HG03103 (cell line): ENCODE measurements around the gene ZNHIT2.

Experiments
- ATAC-seq: cut with Tn5 transposase; IDR thresholded peaks from one replicate; pipeline ENCODE4 v1.9.1; 2021; ENCODE audit warnings: low read depth; ENCODE audit not compliant: unreplicated experiment

ZNHIT2 gene

DNA sequence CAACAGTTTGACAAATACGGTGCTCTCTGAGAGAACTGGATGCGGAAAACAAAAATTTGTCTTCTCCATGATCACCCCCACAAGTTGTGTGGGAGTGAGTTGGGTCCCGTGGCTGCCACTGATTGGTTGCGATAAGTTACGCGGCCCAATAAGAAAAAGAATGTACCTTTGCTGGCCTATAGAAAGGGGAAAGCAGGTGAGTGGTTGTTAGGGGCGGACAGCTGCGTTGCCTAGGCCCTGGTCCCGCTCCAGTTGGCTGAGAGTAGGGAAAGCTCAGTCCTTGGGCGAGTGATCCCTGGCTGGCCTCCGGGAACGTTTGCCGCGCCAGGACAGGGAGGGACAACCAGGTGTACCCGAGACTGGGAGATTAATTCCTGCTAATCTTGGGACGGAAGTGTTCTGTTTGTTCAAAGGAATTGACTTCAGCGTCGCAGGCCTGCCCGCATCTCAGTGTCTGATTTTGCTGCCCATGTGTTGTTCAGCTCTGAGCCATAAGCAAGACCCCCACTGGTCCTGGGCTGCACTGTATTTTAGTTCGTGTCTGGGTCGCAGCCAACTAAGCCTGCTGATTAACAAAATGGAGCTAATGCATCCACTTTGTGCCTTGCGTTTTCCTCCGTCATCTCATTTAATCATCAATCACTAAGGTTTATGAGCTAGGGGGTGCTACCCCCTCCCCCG is 17.6 kb upstream of the ZNHIT2 start:
- ATAC-seq: peak; percentile 58

DNA sequence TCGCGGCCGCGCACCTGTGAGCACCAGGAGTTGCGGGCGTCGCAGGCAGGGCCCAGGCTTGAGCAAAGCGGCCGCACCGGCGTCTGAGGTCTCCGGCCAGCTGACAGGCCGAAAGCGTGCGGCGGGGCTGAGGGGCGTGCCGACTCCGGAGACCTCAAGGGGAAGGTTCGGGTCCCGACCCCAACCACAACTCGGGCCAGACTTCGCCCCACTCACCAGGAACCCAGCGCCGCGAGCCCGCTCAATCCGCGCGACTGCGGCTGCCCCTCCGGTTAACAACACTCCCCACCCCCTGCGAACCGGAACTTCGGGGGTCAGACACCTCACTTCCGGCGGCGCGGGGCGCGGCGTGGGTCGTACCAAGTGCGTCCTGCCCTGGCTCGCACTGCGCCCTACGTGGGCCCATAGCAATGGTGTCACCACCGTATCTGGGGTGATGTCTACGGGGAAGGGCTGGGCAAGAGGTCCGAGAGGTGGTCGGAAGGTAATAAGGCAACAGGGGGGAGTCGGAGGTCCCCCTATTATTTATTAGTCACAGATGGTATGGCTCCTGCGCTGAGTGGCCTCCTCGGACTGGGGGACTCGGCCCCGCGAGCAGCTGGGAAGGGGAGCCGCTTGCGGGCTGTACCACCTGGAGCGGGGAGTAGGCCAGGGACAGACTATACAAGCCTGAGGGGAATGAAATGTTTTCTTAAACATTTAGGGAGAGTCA is 16.9 kb upstream of the ZNHIT2 start, which contains the start of gene SYVN1:
SYVN1 (minus strand) TSS at position 280 of the 712 bp plus-strand sequence. CDS start 918 bp downstream, outside the sequence.
- peak; percentile 44 for ATAC-seq

DNA sequence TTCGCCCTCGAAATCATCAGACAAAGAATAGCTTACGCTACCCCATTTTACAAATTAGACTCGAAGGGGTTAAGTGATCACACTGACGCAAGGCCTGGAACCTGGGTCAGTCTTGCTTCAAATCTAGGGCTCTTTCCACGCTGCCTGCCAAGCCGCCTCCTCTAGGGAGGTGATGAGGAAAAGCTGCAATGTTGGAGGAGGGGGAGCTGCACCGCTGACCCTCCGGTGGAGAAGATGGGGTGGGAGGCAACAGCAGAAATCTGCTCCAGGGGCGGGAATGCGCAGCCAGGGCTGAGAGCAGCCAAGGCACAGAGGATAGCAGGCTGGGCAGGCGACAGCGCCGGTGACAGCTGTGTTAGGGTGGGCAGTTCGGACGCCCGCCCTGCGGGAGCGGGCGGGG is 16.2 kb upstream of the ZNHIT2 start:
- ATAC-seq: no peak

DNA sequence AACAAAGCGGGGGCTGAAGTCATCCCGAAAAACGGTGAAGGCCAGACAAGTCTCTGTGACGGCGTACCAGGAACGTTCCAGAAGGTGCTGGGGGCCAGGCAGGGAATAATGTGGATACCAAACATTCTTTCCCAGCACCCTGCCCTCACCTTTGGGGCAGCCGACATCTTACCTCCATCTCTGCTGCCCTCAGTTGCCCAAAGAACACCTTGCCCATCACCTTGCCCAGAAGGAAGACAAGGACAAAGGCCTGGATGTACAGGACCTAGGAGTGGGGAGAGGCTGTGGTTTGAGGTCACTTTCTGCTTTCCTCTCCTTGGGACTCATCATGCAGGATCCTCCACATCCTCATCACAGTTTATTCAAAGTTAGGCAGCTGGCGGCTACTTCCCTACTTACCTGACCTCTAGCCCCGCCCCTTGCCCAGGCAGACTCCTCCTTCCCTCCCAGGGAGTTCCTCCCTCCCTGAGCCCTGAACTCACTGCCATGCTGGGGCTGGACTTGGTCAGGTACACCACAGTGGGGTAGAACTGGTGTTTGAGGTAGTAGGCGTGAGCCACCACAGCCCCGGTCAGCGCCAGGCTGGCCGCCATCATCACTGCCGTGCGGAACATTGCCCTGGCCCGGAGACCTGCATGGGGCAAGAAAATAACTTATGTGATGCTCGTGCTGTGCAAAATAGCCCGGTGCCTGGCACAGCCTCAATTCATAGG is 15.6 kb upstream of the ZNHIT2 start:
- no peak for ATAC-seq

DNA sequence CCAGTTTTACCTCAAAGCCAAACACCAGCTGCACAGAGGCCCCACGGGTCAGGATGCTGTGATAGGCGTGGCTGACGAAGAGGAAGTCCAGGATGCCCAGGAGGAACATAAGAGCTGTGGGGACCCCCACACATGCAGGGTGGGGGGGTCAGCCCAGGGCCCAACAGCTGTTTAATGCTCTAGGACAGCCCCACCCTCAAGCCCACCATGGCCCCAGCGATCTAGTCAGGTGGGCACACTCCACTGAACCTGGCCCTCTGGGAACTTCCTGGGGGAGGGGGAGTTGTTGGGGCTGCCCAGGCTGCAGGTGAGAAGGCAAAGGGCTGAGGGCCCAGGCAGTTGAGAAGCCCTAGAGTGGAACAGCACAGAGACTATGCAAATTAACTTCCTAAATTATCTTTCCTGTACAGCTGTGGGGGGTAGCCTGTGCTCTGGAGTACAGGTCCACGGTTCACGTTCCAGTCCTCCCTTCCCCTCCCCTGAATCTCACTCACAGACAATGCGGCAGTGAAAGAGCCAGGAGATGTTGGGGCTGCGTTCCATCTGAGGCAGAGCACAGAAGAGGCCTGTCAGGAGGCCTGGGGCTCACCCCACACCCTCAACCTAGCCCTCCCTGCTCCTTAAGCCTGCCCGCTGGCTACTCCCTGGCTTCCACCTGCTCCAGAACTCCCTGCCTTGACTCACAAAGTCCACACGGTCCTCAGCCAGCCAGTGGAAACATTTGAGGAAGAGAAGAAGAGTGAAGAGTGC is 14.9 kb upstream of the ZNHIT2 start:
- ATAC-seq: peak; percentile 40

DNA sequence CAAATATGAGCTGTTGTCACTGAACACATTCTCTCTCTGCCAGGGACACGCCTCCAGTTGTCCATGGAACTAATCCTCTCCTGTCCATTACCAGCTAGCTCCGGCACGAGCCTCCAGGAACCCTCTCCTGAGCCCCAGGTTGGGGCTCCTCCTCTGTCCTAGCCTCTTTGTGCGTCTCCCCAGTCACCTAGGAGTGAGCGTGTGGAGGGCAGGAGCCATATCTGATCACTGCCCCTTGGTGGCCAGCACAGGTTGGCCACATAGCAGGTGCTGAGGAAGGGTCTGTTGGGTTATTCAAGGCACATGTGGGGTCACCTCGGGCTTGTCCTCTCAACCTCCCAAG is 14.4 kb upstream of the ZNHIT2 start:
- no peak for ATAC-seq

DNA sequence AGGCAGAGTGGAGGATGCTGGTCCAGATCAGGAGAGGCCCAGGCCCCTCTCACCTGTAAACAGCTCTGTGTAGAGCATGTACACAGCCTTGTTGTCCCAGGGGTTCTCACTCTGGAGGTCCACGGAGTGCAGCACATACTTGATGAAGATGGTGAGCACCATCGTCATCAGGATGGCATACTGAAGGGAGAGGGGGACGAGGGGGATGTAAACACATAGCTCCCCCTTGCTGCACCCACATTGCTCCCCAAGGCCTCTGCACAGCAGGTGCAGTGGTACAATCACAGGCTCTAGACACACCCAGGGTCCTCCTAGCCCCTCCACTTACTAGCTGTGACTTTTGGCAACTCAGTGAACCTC is 13.9 kb upstream of the ZNHIT2 start:
- ATAC-seq: no peak

DNA sequence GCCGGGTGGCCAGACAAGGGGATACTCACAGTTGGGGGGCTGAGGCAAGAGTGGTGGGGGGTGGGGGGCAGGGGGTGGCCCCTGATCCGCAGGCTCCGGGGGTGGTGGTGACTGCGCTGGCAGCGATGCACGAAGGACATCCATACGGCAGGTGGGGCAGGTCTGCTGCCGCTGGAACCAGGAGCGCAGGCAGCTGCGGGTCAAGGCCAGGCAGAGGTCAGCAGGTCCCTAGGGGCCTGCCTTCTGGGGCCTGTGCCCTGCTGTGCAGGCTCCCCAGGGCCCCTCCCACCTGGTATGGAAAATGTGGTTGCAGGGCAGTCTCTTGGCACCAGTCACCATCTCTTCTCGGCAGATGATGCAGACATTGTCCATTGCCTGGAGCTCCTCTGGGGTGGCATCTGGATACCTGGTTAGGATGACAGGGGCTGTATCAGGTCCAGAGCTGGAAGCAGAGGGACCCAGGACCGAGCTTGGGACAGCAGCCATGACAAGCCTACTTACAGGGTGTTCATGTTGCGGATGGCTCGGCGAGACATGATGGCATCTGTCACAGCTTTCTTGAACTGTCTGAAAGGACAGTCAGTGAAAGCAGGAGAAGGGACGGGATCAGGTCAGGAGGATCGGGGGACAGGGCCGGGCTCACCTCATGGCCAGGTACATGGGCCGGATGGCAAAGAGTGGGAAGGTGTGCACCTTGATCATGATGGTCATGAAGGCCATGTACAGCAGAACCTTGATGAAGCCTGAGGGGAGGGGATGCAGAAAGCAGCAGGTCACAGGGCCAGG is 13.3 kb upstream of the ZNHIT2 start:
- ATAC-seq: no peak

DNA sequence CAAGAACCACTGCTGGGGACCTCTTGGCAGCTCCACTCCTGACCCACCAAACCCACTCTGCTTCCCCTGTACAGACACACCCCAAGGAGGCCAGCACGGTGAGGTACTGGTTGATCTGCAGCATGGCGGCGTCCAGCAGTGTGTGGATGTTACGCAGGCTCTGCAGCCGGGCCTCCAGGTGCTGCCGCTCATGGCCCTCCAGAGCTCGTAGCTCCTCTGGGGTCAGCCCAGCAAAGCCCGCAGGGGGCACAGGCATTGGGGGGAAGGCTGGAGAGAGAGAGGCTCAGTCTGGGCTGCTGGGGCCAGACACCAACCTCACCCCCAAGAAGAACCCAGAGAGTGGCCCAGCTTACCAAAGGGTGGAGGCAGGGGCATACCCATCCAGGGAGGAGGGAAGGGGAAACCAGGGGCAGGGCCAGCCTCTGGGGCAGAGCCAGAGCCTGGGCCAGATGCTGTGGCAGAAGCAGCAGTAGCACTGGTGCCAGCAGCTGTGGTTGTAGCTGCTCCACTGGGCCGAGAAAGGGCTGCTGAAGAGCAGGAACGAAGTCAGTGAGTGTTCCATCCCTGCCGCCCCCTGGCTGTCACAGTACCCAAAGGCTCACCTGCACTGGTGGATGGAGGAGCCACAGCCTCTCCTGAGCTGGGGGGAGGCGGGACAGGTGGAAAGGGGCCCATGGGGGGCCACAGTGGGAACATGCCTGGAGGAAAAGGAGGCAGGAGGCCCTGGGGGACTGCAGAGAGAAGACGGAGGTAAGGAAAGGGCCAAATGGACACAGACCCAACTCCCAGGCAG is 12.3 kb upstream of the ZNHIT2 start:
- no peak for ATAC-seq

DNA sequence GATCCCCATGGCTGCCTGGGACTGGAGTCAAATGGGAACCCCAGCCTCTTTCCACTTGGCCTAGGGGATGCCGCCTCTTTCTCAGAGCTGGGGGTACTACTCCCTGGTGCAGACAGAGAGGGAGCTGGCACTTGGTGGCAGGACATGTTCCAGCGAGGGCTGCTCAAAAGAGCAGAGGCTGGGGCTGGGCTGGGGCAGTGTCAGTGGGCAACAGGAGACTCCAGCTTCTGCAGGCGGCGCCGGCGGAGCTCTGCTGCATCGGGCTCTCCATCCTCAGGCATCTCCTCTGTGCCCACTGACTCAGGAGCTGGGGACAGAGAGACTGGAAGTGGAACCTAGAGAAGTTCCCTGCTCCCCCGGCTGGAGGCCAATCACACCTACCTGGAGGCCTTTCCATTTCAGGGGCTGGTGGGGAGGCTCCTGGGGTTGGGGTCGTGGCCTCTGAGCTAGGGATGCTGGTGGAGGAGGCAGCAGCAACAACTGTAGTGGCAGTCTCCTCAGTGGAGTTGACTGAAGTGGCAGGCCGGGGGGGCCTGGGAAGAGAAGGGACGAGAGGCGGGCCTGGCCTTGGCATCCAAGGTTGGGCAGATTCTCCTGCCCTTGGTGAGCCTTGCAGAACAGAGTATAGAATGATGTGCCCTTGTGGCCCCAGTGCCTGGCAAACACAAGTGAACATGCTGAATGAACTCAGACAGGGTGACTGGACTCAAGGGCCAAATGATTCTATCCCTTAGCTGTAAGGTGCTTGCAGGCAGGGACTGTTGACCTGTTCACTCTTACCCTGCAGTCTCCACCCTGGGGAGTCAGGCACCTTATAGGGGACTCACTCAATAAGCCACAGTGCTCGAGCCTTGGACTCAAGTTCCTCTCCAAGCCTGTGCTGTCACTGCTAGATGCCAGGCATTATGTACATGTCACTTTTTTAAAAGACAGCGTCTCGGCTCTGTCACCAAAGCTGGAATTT is 11.0 kb upstream of the ZNHIT2 start:
- no peak for ATAC-seq

DNA sequence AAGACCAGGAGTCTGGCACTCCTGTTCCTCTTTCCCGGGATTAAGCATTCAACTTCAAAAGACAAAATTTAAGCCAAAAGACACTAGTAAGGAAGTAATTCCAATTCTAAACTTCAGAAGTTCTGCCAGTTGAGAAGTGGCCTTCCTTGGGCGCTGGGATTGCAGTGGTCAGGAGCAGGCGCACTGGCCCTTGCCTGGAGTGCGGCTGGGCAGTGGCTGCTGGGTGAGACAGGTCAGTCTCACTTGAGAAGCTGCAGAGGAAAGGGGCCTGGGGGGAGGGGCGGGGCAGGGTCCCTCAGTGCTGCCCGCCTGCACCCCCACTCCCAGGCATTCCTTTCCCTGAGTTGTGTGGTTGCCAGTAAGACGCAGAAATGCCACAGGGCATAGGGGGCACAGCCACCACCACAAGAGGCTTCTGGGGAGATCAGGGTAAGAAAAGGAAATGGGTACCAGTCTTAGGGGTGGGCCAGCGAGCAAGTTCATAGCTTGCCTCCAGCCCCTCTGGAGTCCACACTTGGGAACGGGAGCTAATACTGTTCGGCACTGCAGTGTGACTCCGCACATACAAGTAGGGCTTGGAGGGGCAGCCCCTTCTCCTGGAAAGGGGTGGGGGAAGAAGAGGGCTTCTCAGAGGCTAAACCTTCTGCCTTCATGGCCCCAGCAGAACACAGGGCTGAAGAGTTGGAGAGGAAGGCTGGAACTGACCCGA is 10.1 kb upstream of the ZNHIT2 start:
- no peak for ATAC-seq

DNA sequence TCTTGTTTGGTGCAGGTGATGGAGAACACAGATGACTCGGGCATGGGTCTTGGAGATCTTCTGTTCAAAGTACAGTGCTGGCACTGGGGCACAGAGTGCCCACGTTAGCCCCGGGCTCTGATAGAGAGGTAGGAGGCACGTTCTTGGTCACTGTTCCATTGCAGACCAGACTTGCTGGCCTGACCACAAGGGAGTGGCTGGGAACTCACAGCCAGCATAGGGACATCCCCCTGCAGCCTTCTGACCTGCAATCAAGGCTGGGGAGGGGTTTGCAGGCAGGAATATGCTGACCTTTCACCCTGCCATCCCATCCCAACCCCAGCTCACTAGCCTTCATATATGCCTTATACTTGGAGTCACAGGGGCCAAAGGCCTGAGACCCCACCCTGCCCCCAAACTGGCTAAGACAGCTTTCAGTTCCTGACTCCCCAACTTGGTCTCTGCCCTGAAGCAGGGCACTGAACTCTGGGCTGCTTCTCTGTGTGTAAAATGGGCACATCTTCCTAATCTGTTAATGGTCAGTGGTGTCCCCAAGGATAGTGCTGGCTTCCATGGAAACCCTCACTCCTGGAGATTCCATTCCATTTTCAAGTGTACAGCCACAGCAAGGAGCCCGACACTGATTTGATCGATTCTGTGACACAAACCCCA is 9.2 kb upstream of the ZNHIT2 start:
- no peak for ATAC-seq

DNA sequence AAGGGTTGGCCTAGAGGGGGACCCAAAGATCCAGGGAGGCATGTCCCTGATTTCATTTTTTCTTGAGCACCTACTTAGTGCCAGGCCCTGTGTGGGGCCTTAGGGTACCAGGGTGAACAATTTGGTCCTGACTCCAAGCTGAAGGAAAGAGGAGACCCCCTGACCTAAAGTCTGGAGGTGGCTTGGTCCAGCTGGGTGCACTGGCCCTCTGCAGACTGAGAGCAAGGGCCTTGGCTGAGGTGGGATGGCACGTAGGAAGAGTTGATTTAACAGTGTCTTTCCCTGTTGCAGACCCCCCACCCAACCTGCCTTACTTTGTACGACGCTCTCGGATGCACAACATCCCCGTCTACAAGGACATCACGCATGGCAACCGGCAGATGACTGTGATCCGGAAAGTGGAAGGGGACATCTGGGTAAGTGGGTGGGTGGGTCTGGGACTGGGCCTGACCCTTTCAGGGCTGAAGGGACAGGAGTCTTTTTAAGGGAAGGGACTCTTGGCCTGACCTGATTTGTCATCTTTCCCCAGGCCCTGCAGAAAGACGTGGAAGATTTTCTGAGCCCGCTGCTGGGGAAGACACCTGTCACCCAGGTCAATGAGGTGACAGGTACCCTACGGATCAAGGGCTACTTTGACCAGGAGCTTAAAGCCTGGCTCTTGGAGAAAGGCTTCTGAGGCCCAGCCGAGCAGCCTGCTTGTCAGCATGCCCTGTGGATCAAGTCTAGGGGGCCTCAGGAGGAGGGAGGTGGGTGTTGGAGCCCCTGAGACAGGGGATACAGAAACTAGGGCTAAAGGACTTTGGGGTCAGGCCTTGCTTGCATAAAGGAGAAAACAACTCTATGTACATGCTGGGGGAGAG is 7.9 kb upstream of the ZNHIT2 start:
- no peak for ATAC-seq

DNA sequence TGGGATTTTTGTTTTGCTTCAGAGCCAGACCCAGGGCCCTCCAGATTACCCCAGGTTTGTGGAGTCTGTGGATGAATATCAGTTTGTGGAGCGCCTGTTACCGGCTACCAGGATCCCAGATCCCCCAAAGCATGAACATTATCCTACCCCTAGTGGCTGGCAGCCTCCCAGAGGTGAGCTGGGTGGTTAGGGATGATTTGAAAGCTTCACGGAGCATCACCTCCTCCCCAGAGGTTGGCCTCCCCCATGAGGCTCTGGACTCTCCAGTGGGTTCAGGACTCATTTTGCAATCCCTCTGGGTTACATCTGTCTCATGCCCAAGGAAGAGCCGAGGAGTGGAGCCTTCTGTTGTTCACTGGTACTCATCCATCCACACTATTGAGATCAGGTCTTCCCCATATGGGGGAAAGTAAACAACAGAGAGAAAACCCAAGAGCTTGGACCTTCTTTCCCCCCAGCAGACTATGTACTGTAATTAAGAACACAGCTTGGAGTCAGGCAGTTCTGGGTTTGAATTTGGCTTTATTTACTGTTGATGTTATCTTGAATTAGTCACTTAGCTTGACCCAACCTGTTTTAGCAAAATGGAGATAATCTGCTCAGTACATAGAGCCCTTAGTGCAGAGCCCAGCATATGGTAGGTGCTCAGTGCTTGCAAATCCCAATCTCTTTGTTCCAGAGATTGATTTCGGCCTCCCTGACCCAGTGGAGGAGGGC is 7.1 kb upstream of the ZNHIT2 start:
- ATAC-seq: no peak

DNA sequence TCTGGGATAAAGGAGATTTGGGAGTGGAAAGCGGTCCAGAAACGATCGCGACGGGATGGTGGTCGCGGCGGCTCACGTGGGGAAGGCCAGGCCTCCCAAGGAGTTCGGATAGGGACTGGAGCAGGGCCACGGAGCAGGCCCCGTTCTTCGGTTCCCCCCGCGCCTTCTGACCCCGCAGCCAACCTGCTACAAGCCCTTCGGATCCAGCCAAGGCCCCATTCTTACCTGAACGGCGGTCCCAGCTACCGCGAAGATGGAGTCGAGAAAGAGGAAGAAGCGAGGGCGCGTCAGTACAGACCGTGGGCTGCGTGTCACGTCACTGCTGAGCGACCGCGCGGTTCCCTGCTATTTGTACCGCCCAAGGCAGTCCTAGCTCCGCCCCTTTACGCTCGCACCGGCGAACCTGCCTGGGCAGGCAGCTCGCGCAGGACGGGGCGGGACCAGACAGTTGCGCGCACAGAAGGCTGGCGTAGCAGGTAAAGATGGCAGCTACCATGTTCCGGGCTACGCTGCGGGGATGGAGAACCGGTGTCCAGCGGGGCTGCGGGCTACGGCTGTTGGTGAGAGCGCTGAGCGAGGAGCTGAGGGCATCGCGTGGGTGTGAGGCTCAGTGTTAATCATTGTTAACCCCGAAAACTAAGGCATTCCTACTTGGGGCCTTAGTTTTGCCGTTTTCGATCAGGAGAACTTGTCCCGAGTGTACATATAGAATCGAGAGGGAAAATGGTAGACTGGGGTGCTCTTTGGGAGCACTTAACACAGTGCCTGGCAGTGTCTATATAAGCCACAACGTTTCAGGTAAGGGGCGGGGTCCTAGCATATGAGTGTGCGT is 4.6 kb upstream of the ZNHIT2 start, which contains the start of the genes FAU and MRPL49:
FAU (minus strand) TSS at position 270 of the 832 bp plus-strand sequence. CDS start 321 bp downstream, outside the sequence.
MRPL49 (plus strand) TSS at position 457 of the 832 bp plus-strand sequence; CDS start at position 483, 26 bp downstream.
- peak; percentile 69 for ATAC-seq
